GM19035 (cell line): ENCODE results near the gene CSH1.
"Not testable (repeated sequence)": the region's sequence is repeated elsewhere in the genome, so short reads cannot be mapped to it uniquely, and the experiment has no call there.

ENCODE experiments used
- ATAC-seq: cut with Tn5 transposase; IDR thresholded peaks from one replicate; pipeline ENCODE4 v1.9.1; 2021; ENCODE audit not compliant: unreplicated experiment

The CSH1 gene

DNA sequence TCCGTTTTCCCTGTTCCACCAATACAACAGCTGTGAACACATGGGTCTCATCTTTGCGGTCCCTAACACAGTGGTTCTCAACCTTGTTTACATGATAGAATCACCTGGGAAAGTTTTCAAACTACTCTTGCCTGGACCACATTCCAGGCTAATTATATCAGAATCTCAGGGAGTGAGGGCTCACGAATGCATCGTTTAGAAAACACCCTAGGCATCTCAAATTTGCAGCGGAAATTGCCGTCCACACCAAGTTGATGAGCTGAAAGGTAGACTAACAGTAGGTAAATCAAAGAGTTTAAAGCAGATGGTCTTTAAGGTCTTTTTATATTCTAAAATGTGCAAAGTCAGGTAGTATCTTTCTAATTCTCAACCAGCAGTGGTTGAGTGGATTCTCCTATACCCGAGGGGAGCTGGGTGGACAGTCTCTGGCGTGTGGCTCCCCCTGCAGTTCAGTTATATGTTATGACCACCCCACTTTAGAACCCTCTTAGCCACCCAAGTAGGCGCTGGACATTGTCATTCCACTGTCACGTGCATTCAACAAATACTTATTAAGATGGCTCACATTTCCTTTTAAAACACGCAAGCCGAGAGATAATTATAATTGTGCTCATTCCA is 10.9 kb upstream of the CSH1 start:
- ATAC-seq = not testable (repeated sequence)

DNA sequence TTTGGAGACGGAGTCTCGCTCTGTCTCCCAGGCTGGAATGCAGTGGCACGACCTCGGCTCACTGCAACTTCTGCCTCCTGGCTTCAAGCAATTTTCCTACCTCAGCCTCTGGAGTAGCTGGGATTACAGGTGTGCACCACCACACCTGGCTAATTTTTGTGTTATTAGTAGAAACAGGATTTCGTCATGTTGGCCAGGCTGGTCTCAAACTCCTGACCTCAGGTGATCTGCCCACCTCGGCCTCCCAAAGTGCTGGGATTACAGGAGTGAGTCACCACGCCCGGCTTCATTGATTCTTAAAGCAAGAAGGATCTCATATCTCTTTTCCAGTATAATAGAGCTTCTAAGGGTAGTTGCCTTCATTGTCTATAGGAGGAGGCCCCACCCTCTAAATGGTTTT is 8.4 kb upstream of the CSH1 start:
- ATAC-seq = not testable (repeated sequence)

DNA sequence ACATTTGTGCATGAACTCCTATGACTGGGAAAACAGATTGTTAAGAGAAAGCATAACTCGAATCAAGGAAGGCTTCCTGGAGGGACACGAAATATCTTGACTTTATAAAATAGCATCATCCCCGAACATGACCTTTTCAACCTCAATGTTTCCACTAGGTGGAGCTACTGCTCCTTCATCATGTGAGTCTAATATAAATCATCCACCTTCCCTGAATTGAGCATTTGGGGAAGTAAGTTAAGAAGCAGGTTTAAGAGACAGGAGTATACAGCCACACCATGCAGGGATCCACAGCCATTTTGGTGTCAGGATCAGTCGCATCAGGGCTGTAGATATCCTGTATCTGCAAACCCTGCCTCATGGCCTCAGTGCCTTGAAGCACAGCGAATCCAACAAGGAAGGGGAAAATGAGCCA is 7.4 kb upstream of the CSH1 start:
- not testable (repeated sequence) for ATAC-seq

DNA sequence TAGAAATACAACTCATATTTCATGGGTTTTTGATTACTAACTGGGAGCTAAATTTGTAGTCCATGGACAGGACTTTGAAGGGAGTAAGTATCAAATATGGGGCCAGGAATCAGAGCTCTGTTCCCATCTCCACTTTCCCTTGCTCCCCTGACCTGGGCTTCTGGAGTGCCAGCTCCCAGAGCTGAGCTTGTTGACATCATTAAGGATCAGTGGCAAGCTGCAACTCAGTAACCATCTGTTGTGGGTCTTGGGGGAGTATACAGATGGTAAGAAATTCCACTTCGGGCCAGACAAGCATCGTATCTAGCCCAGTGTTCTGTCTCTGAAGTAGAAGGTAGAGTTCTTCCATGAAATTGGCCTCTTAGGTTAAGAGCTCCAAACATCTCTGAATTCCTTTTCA is 5.6 kb upstream of the CSH1 start:
- not testable (repeated sequence) for ATAC-seq

DNA sequence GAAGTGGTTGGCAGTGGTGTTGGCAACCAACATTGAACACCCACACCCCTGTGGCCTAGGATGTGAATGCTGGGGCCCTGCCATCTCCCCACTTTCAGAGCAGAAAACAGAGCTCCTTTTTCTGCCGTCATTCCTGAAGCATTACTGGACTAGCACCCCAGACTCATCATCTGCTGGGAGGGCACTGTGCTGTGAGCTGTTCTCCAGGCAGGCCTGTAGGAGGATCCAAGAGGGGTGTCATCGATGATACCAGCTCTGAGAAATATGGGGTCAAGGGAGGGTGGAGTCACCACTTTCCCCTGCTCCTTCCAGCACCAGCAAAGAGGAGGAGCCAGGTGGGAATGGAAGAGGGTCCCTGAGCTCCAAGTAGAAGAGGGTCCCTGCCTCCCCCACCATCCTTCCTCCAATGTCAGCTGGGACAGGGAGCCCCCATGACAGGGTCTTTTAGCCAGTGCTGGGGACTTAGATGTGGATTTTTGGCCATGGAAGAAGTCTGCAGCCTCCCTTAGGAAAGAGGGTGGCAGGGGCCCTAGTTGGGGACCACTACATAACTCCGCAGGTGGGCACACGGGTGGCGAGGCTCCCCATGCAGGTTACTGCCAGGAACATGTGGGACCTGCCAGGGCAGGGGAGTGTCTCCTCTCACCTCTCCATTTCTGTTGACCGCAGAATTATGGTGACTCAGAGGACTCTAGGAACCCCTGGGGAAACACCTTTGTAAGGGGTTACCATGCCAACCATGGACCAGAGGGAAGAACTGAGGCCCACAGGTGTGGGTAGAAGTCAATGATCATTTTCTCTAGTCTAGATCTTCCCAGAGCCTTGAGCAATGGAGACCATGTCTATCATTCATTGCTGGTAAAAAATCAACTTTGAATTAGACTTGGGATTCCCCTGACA is 2.8 kb upstream of the CSH1 start:
- not testable (repeated sequence) for ATAC-seq

DNA sequence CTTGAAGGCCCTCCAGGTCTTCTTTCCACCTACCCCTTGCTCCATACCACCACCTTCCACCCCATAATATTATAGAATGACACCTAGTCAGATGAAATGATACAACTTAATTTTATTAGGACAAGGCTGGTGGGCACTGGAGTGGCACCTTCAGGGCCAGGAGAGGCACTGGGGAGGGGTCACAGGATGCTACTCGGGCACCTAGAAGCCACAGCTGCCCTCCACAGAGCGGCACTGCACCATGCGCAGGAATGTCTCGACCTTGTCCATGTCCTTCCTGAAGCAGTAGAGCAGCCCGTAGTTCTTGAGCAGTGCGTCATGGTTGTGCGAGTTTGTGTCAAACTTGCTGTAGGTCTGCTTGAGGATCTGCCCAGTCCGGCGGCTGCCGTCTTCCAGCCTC is 1.6 kb downstream of the CSH1 start:
- ATAC-seq = not testable (repeated sequence)

DNA sequence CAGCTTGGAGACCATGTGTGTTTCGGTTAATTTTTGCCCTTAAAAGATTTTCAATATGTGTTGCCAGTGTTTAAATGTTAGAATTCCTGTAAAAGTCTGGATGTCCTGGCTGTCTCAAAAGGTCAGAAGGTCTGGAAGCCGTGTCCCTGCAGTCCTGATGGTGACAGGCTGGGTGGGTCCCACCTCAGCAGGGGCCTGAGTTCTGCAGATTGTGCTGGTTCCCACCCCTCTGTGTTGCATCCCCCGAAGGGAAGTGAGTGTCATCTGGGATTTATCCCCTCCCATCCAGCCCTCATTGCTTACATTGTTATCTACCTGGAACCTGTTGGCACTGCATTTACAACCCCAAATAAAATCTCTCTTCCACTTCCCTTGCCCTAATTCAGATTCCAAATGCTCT is 2.4 kb downstream of the CSH1 start:
- not testable (repeated sequence) for ATAC-seq

DNA sequence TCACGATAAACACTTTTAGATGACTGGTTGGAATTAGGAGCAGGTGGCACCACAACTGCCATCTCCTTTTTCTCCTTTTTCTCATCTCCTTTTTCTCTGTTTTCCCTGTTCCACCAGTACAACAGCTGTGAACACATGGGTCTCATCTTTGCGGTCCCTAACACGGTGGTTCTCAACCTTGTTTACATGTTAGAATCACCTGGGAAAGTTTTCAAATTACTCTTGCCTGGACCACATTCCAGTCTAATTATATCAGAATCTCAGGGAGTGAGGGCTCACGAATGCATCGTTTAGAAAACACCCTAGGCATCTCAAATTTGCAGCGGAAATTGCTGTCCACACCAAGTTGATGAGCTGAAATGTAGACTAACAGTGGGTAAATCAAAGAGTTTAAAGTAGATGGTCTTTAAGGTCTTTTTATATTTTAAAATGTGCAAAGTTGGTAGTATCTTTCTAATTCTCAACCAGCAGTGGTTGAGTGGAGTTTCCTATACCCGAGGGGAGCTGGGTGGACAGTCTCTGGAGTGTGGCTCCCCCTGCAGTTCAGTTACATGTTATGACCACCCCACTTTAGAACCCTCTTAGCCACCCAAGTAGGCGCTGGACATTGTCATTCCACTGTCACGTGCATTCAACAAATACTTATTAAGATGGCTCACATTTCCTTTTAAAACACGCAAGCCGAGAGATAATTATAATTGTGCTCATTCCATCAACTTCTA is 3.9 kb downstream of the CSH1 start:
- not testable (repeated sequence) for ATAC-seq

DNA sequence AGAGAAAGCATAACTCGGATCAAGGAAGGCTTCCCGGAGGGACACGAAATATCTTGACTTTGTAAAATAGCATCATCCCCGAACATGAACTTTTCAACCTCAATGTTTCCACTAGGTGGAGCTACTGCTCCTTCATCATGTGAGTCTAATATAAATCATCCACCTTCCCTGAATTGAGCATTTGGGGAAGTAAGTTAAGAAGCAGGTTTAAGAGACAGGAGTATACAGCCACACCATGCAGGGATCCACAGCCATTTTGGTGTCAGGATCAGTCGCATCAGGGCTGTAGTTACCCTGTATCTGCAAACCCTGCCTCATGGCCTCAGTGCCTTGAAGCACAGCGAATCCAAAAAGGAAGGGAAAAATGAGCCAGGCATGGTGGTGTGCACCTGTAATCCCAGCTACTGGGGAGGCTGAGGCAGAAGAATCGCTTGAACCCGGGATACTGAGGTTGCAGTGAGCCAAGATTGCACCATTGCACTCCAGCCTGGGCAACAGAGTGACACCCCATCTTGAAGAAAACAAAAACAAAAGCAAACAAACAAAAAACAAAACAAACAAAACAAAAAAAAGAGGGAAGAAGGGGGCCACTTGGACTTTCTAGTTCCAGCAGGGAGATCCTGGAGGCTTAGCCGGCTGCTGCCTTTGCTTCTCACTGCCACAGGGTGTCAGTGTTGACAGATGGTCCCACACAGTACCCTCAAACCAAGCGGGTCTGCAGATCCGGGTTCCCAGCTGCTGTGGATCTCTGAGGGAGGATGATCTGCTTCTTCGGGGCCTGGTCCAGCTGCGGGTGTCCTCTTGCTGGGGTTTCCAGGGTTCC is 7.1 kb downstream of the CSH1 start:
- ATAC-seq = not testable (repeated sequence)

DNA sequence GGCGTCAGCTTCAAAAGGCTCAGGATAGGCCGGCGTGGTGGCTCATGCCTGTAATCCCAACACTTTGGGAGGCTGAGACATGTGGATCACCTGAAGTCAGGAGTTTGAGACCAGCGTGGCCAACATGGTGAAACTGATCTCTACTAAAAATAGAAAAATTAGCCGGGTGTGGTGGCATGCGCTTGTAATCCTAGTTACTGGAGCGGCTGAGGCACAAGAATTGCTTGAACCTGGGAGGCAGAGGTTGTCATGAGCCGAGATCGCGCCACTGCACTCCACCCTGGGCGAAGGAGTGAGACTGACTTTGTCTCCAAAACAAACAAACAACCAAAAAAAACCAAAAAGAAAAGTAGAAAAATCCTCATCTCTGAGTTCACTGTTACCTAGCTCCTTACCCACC is 11.3 kb downstream of the CSH1 start:
- not testable (repeated sequence) for ATAC-seq

DNA sequence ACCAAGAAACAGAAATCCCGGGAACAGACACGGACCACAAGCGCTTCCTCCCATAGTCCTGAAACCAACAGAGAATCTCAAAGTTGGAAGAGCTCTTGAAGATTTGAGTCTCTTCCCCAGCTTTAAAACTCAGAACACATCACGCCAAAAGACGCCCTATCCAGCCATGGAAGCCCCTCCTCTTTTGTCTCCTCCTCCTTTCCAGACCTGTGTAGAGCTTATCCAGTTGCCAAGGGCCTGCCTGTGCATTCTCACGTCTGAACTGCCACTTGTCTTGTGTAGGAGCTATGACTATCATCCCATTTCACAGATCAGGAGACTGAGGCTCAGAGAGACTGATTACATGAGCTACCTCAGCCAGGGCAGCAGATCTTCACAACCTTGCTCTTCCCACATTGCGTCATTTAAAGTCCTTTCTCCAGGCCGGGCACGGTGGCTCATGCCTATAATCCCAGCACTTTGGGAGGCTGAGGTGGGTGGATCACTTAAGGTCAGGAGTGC is 13.7 kb downstream of the CSH1 start:
- ATAC-seq = not testable (repeated sequence)

DNA sequence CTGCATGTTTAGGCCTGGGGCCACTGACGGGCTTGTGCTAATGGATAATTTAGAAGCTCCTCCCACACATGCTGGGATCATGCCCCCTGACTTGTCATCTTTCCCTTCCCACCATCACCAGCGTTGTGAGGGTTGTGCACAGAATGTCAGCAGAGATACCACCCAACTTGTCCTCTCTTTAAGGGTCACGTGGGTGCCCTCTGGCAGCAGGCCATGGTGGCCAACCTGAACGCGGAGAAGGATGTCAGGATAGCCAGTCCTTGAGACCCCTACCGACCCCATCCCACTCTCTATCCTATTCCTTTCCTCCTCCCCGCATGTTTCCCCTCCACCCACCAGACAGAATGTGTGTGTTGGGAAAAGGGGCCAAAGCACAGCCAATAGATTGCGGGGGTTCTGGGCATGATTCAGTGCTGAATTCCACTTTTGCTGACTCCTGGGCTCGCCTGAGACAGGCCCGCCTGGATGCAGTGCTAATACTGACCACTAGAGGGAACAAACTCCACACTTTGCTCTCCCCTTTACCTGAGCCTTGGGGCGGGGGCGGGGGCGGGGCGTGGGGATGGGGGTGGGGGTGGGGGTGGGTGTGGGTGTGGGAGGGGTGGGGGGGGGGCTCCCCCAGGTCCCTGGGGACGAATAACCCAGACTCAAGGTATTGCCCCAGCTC is 14.3 kb downstream of the CSH1 start, which contains the start of gene GH2:
Gene GH2 (minus strand): TSS at position 10 of the 667 bp plus-strand sequence. CDS start 143 bp downstream, outside the sequence.
- ATAC-seq = no peak

DNA sequence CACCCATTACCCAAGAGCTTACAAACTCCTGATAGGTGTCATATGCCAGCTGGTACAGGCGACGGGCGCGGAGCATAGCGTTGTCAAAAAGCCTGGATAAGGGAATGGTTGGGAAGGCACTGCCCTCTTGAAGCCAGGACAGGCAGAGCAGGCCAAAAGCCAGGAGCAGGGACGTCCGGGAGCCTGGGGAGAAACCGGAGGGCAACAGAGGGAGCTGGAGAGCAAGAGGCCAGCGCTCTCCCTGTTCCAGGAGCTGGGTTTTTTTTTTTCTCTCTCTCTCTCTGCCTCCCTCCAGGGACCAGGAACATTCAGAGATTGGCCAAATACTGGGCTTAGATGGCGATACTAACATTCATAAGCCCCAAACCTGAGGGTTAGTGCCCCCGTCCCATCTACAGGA is 15.0 kb downstream of the CSH1 start:
- not testable (repeated sequence) for ATAC-seq

DNA sequence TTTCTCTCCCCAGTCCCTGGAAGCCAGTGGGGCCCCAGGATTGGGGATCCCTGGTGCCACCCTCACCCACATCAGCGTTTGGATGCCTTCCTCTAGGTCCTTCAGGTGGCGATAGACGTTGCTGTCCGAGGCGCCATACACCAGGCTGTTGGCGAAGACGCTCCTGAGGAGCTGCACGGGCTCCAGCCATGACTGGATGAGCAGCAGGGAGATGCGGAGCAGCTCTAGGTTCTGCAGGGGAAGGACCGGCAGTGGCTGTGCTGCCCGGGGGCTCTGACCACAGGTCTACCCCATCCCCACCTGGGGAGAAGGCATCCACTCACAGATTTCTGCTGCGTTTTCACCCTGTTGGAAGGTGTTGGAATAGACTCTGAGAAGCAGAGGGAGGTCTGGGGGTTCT is 15.7 kb downstream of the CSH1 start:
- ATAC-seq = no peak

DNA sequence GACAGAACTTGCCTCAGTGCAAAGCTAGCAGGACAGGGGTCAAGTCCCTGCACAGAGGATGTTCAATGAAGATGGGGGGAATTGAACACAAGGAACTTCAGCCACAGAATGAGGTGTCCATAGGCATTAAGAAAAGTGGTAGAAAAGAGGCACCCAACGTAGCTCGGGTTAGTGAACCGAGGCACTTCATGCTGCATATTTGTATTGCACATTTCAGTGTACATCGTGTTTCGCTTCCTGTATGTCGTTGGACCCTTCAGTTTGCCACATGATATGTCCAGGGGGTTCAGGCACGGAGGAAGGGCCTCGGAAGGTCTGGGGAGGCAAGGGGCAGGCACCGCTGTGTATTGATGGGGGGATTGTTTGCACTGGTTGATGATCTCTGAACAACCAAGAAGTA is 18.0 kb downstream of the CSH1 start:
- not testable (repeated sequence) for ATAC-seq

DNA sequence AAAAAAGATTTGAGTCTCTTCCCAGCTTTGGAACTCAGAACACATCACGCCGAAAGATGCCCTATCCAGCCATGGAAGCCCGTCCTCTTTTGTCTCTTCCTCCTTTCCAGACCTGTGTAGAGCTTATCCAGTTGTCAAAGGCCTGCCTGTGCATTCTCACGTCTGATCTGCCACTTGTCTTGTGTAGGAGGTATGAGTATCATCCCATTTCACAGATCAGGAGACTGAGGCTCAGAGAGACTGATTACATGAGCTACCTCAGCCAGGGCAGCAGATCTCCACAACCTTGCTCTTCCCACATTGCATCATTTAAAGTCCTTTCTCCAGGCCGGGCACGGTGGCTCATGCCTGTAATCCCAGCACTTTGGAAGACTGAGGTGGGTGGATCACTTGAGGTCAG is 21.7 kb downstream of the CSH1 start:
- not testable (repeated sequence) for ATAC-seq

DNA sequence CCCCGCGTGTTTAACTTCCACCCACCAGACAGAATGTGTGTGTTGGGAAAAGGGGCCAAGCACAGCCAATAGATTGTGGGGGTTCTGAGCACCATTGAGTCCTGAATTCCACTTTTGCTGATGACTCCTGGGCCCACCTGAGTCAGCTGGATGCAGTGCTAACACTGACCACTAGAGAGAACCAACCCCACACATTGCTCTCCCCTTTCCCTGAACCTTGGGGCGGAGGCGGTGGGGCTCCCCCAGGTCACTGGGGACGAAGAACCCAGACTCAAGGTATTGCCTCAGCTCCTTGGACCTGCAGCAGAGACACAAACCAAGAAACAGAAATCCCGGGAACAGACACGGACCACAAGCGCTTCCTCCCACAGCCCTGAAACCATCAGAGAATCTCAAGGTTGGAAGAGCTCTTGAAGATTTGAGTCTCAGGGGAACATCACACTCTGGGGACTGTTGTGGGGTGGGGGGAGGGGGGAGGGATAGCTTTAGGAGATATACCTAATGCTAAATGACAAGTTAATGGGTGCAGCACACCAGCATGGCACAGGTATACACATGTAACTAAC is 22.2 kb downstream of the CSH1 start:
- not testable (repeated sequence) for ATAC-seq

DNA sequence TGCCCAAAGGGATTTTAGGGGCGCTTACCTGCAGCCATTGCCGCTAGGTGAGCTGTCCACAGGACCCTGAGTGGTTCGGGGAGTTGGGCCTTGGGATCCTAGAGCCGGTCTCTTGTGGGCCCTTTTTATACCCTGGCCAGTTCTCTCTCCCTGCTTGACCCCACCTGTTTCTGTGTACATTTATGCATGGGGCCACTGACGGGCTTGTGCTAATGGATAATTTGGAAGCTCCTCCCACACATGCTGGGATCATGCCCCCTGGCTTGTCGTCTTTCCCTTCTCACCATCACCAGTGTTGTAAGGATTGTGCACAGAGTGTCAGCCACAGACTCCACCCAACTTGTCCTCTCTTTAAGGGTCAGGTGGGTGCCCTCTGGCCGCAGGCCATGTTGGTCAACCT is 22.8 kb downstream of the CSH1 start, which contains the start of gene CSH2:
Gene CSH2 (minus strand): TSS at position 101 of the 400 bp plus-strand sequence. CDS start 63 bp downstream, at position 38.
- not testable (repeated sequence) for ATAC-seq

DNA sequence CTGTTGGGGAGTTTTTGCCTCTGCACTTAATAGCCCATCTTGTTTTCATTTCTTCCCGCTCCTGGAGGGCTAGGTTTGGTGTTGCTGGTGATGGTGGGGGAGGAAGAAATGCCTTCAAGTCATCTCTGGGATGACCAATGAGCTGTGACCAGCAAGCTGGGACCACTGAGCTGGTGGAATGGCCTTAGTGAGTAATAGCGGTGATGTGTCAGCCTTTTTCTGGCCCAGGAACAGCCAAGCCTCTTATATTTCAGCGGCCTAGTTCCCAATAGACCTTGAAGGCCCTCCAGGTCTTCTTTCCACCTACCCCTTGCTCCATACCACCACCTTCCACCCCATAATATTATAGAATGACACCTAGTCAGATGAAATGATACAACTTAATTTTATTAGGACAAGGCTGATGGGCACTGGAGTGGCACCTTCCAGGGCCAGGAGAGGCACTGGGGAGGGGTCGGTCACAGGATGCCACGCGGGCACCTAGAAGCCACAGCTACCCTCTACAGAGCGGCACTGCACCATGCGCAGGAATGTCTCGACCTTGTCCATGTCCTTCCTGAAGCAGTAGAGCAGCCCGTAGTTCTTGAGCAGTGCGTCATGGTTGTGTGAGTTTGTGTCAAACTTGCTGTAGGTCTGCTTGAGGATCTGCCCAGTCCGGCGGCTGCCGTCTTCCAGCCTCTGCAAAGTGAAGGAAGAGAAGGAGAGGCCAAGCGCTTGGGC is 24.6 kb downstream of the CSH1 start:
- ATAC-seq = not testable (repeated sequence)
